Body of pancreas (tissue), 4 donors: Measurements from ENCODE around the gene GAK. TPM values are rescaled to one million over a fixed set of nuclear protein-coding genes. Genes with fewer than 3 reads are reported as not detected.

Experiments used
- ATAC-seq: fragments of 150-250 bp; one replicate; pipeline ENCODE4 v1.9.1; 2016
- DNase-seq, 4 donors: peaks; one replicate each; pipeline ENCODE4 v3.0.0-alpha.2; 2019
- H3K27ac ChIP-seq, 4 donors: fragments of 200-600 bp; sonication (generic); 1 replicate in 3 of 4; 2 replicates in 1 of 4; pipeline versions ENCODE4 v1.5.1 to v1.6.1; 2016 to 2019; ENCODE audit warnings: mild to moderate bottlenecking in 1 of 4, mixed read lengths in 1 of 4, moderate library complexity in 1 of 4
- H3K27me3 ChIP-seq, 2 donors: fragments of 200-600 bp; sonication (generic); one replicate each; pipeline ENCODE4 v1.6.0; 2016; ENCODE audit warnings: mild to moderate bottlenecking in 1 of 2
- H3K36me3 ChIP-seq, 2 donors: fragments of 200-600 bp; sonication (generic); replicated peaks in 1 of 2; 2 replicates each; pipeline ENCODE4 v1.5.1; 2016; ENCODE audit warnings: low read depth in 2 of 2; ENCODE audit not compliant: insufficient read depth in 1 of 2
- H3K4me1 ChIP-seq: fragments of 200-600 bp; sonication (generic); one replicate; pipeline ENCODE4 v1.6.0; 2016
- H3K4me3 ChIP-seq, 2 donors: fragments of 200-600 bp; sonication (generic); 1 replicate in 1 of 2; 2 replicates in 1 of 2; pipeline ENCODE4 v1.5.1; 2016 to 2019
- H3K9me3 ChIP-seq, 3 donors: fragments of 200-600 bp; sonication (generic); 1 replicate in 2 of 3; 2 replicates in 1 of 3; pipeline ENCODE4 v1.5.1; 2016
- CTCF ChIP-seq, 7 experiments: fragments of 450-650 bp in 4 of 7; fragments of 200-600 bp in 3 of 7; sonication (generic) in 3 of 7; IDR thresholded peaks; one replicate each; pipeline ENCODE4 v1.5.1; 2016 to 2019; ENCODE audit warnings: antibody characterized with exemption in 7 of 7
- POLR2A ChIP-seq, 3 donors: fragments of 450-650 bp; IDR thresholded peaks; one replicate each; pipeline ENCODE4 v1.6.1; 2016; ENCODE audit warnings: antibody characterized with exemption in 3 of 3, mild to moderate bottlenecking in 2 of 3
- WGBS, 2 donors: methylation state at CpG; one replicate each; pipeline ENCODE4 v1.1.5; 2017; 5-methylcytosine and 5-hydroxymethylcytosine counted together
- intact Hi-C: fragments of 100-400 bp; cut with DNase I; formaldehyde crosslinking; loops from one replicate; pipeline ENCODE4 v1.15.1; 2023
- total RNA-seq, 2 donors: library from RNA; depleted of rRNA; stranded (reverse); fragments of >200 nt; gene quantifications; one replicate each; pipeline ENCODE4 v1.1.0, GENCODE V29; 2016

Gene GAK
- total RNA-seq, 2 donors from 2014 or later = 126 to 127 TPM

- intact Hi-C loops = no loop called here
- Histone ChIP-seq H3K9me3 (no peaks in the 10 kb centered on the region), H3K4me3 (peak within 1 kb of the TSS; percentile 22 to 78), H3K4me1 (peaks cover 30% of the 10 kb centered on the region), H3K36me3 (no peaks in the 10 kb centered on the region), H3K27me3 (no peaks in the 10 kb centered on the region), H3K27ac (no peak within 1 kb of the TSS)
- ATAC-seq = peak; percentile 95
- TF ChIP-seq POLR2A (IDR thresholded peaks at IDR 0.05) (no peak), CTCF (IDR thresholded peaks at IDR 0.05) (no peak)
- 7 to 28% methylated on average over 14 to 95 of the region's 123 CpGs for WGBS, 2 donors
- peak; percentile 81 to 88 (median 86) for DNase-seq
Observed at GRCh38 chr4:973431-974397, 41.6 kb upstream of the GAK start, which contains the start of gene DGKQ. Gene DGKQ (minus strand): TSS chr4:973569. CDS start chr4:973482, 87 bp downstream.

GRCh38 chr4:972651-973424 lies 40.7 kb upstream of the GAK start:
- Histone ChIP-seq H3K27ac (no peak overlapping the region), H3K36me3 (no peaks in the 10 kb centered on the region), H3K4me1 (peaks cover 34% of the 10 kb centered on the region), H3K27me3 (no peaks in the 10 kb centered on the region), H3K9me3 (no peaks in the 10 kb centered on the region), H3K4me3 (peak overlapping the region; percentile 22 to 78)
- 2% methylated on average over 43 of the region's 65 CpGs; no CpG with 5 or more reads in 1 of the 2 donors for WGBS, 2 donors
- intact Hi-C loops = no loop called here
- TF ChIP-seq CTCF (IDR thresholded peaks at IDR 0.05) = no peak
- ATAC-seq (peak; percentile 40), DNase-seq (peak in 2 of 4 donors; percentile 43 to 47)

DNA sequence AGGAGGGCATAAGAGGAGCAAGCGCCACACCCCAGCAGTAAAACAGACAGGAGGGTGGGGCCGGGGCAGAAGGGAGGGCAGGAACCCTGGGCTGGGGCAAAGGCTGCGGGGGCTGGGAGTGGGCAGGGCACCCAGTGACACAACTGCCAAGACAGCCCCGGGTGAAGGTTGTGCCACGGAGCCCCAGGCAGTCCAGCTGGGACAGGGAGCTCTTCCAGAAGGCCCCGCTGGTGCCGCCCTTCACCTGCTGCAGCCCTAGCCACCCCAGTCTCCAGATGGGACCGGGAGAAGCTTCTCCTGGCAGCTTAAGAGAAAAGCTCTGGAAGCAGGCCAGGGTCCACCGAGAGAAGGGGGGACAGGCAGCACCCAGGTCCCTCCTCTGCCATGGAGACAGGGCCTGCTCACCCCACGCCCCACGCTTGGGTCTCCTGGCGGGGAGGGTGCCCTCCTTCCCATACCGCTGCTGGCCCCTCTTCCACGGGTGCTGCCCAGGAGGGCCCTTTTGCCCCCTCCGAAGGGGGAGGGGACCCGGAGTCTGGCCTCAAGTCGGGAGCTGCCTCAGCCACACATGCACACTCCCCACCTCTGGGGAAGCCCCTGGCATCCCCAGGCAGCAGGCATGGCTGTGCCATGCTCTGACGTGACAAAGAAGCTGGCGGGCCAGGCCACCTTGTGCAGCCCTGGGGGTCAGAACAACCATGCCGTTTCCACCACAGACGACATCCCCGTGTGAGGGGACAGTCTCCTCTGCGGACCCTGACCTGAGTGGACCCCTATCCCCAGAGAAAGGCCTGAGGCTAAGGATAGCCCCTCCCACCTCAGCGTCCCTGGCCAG lies 39.8 kb upstream of the GAK start:
- TF ChIP-seq CTCF (IDR thresholded peaks at IDR 0.05) = no peak
- no peak for TF ChIP-seq POLR2A (IDR thresholded peaks at IDR 0.05)
- Histone ChIP-seq H3K9me3 (no peaks in the 10 kb centered on the region), H3K4me3 (no peak overlapping the region), H3K27me3 (no peaks in the 10 kb centered on the region), H3K27ac (no peak overlapping the region), H3K36me3 (no peaks in the 10 kb centered on the region), H3K4me1 (peaks cover 34% of the 10 kb centered on the region)
- intact Hi-C loops = no loop called here
- DNase-seq (no peak), ATAC-seq (no peak)
- WGBS, 2 donors = 56 to 83% methylated on average over 2 to 19 of the region's 24 CpGs

GRCh38 chr4:970854-971520 lies 38.9 kb upstream of the GAK start:
- H3K4me3 ChIP-seq = no peak overlapping the region
- TF ChIP-seq CTCF (IDR thresholded peaks at IDR 0.05) (no peak), POLR2A (IDR thresholded peaks at IDR 0.05) (no peak)
- DNase-seq (no peak), ATAC-seq (no peak)
- H3K27me3 ChIP-seq = no peaks in the 10 kb centered on the region
- H3K27ac ChIP-seq = no peak overlapping the region
- peaks cover 34% of the 10 kb centered on the region for H3K4me1 ChIP-seq
- no peaks in the 10 kb centered on the region for H3K9me3 ChIP-seq
- WGBS, 2 donors = 86 to 92% methylated on average over 13 to 15 of the region's 17 CpGs
- H3K36me3 ChIP-seq = no peaks in the 10 kb centered on the region
- intact Hi-C loops = no loop called here
